ENCODE data around the gene SPTBN1.

GRCh38 chr2:54569745-54570301 lies 113.7 kb downstream of the SPTBN1 start:
- TF ChIP-seq CTCF (conservative IDR thresholded peaks at IDR 0.05; ENCODE audit: low read length) (no peak), EZH2phosphoT487 (IDR thresholded peaks at IDR 0.05; ENCODE audit: borderline replicate concordance) (no peak)
